Hippocampal formation (tissue), 2 donors: ENCODE results near the gene NCAPD2.

ENCODE experiments used
- DNase-seq, 2 donors: peaks; one replicate each; lab custom pipeline; 2025; lab: John Stamatoyannopoulos, UW

The NCAPD2 gene

DNA sequence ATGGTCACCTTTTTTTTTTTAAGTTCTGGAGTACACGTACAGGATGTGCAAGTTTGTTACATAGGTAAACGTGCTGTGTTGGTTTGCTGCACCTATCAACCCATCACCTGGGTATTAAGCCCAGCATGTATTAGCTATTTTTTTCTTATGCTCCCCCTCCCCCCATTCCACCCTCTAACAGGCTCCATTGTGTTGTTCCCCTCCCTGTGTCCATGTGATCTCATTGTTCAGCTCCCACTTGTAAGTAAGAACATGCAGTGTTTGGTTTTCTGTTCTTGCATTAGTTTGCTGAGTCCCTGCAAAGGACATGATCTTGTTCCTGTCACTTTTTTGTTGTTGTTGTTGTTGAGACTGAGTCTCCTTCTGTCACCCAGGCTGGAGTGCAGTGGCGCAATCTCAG is 3.4 kb downstream of the NCAPD2 start:
- DNase-seq: peak; percentile 3 to 37

DNA sequence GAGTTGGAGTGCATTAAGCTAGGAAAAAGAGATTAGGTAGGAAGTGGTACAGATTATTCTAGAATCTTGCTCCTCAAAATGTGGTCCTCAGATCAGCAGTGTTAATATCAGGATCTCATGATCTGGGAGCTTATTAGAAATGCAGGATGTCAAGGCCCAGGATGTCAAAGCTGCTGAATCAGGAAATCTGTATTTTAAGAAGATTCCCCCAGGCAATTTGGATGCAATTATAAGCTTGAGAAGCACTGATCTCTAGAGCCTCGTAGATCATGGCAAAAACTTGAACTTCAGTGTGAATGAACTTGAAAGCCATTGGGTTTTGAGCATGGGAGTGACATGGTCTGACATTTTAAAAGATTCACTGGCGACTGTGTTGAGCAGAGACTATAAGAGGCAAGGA is 6.6 kb downstream of the NCAPD2 start:
- no peak for DNase-seq

- no peak for DNase-seq
These were observed 13.4 kb downstream of the NCAPD2 start for GRCh38 chr12:6507102-6507998.

GRCh38 chr12:6508087-6508486 is 14.2 kb downstream of the NCAPD2 start:
- DNase-seq: no peak

- no peak for DNase-seq
These were observed 26.3 kb downstream of the NCAPD2 start for GRCh38 chr12:6520186-6520585.

- DNase-seq: no peak
These were observed 28.3 kb downstream of the NCAPD2 start for GRCh38 chr12:6522193-6522592.

GRCh38 chr12:6523708-6524107 is 29.8 kb downstream of the NCAPD2 start:
- no peak for DNase-seq

- DNase-seq: no peak
These were observed 30.7 kb downstream of the NCAPD2 start for GRCh38 chr12:6524648-6525047.

- no peak for DNase-seq
These were observed 32.3 kb downstream of the NCAPD2 start for GRCh38 chr12:6526201-6526600.

GRCh38 chr12:6526766-6527525 is 33.0 kb downstream of the NCAPD2 start:
- DNase-seq: no peak

DNA sequence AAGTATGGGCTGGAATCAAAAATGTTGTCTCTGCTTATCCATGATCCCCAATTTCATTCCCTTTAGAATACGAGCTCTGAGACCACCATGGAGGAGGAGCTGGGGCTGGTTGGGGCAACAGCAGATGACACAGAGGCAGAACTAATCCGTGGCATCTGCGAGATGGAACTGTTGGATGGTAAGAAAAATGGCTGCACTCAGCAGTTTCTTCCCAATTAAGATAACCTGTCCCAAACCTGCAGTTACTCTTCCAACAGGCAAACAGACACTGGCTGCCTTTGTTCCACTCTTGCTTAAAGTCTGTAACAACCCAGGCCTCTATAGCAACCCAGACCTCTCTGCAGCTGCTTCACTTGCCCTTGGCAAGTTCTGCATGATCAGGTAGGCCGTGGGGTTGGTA is 33.8 kb downstream of the NCAPD2 start:
- DNase-seq: no peak

DNA sequence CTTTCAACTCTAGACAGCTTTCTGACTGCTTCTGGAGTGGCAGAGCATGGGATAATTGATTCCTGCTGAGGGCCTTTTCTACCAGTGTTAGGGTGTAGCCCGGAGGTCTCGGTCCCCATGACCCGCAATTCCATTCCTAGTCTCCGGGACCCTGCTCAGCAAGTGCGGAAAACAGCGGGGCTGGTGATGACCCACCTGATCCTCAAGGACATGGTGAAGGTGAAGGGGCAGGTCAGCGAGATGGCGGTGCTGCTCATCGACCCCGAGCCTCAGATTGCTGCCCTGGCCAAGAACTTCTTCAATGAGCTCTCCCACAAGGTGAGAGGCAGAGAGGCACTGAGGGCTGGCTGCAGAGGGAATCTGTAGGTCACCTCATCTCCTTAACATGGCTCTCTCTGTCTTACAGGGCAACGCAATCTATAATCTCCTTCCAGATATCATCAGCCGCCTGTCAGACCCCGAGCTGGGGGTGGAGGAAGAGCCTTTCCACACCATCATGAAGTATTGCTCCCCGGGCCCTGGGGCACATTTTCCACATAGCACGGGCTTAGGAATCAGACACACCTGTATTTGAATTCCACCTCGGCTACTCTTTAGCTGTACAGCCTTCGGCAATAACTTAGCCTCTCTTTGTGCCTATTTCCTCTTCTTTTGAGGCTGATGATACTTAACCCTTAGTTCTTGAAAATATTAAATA is 34.8 kb downstream of the NCAPD2 start:
- DNase-seq: no peak

DNA sequence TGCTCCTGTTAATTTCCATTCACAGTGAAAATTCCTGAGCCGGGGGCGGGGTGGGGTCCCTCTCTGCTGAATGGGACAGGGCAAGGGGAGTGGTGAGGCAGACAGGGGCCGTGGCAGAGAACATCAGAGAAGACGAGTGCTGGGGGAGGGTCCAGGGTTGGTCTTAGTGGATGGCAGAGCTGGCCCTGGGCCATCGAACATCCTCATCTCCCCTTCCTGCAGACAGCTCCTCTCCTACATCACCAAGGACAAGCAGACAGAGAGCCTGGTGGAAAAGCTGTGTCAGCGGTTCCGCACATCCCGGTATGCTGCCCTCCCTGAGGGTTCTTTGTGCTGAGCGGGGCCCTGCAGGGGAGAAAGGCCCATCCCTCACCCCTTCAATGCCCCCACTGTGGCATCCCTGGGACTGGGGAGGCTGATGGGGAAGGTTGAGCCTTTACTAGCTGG is 35.4 kb downstream of the NCAPD2 start:
- DNase-seq: no peak

DNA sequence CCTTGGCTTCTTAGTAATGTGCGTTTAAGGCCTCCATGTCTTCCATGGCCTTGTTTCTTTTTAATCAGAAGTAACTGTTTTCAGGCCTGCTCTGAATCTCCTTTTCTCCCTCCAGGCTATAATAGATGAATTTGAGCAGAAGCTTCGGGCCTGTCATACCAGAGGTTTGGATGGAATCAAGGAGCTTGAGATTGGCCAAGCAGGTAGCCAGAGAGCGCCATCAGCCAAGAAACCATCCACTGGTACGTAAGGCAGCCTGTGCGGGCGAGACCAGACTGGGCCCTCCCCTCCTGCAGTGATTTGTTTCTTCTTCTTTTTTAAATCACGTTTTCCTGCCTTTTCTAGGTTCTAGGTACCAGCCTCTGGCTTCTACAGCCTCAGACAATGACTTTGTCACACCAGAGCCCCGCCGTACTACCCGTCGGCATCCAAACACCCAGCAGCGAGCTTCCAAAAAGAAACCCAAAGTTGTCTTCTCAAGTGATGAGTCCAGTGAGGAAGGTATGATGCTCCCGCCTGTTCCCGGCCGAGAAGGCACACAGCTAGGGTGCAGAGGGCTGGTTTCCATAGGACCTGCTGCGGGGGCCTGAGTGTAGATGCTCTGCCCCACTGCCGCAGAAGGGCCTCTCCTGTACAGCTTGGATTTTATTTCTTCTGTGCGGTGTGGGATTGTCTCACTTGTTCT is 36.8 kb downstream of the NCAPD2 start:
- no peak for DNase-seq

DNA sequence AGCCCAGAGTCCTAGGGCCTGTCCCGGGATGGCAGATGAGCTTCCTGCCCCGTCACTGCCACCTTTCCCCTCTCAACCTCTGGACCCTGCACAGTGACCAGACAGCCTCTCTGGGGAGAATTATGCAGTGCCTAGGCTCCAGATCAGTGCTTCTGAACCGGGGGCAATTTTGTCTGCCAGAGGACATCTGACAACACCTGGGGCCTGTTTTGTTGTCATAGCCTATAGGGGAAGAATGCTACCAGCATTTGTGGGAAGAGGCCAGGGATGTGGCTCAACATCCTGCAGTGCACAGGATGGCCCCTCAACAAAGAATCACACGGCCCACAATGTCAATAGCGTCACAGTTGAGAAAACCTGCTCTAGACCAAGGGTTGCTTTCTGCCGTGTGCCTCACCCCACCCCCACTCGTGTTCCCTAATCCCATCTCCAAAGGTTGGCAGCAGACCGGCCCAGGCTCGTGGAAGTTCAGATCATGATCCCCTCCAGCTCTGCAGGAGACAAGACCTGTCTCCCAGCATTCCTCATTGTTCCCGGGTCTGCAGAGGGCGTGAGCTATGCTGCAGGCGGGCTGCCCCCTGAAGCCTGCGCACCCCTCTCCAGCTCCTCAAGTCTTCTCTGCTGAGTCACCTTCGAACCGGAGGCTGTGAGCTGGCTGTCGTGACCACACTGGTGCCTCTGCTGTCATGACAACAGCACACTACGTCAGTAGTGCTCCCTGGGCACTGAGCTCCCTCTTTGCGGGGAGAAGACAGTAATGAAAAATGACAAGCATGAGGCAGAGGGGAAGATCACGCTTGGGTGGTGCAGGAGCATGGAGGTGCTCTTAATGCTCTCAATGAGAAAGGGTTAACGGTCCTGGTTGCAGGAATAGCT is 38.4 kb downstream of the NCAPD2 start:
- DNase-seq: peak; percentile 33 to 66

- peak; percentile 84 to 86 for DNase-seq
These were observed 39.2 kb downstream of the NCAPD2 start for GRCh38 chr12:6532927-6533652.

DNA sequence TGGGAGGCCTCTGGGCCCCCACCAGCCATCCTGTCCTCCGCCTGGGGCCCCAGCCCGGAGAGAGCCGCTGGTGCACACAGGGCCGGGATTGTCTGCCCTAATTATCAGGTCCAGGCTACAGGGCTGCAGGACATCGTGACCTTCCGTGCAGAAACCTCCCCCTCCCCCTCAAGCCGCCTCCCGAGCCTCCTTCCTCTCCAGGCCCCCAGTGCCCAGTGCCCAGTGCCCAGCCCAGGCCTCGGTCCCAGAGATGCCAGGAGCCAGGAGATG is 39.7 kb downstream of the NCAPD2 start:
- no peak for DNase-seq

DNA sequence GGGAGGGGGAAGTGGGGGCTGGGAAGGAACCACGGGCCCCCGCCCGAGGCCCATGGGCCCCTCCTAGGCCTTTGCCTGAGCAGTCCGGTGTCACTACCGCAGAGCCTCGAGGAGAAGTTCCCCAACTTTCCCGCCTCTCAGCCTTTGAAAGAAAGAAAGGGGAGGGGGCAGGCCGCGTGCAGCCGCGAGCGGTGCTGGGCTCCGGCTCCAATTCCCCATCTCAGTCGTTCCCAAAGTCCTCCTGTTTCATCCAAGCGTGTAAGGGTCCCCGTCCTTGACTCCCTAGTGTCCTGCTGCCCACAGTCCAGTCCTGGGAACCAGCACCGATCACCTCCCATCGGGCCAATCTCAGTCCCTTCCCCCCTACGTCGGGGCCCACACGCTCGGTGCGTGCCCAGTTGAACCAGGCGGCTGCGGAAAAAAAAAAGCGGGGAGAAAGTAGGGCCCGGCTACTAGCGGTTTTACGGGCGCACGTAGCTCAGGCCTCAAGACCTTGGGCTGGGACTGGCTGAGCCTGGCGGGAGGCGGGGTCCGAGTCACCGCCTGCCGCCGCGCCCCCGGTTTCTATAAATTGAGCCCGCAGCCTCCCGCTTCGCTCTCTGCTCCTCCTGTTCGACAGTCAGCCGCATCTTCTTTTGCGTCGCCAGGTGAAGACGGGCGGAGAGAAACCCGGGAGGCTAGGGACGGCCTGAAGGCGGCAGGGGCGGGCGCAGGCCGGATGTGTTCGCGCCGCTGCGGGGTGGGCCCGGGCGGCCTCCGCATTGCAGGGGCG is 40.2 kb downstream of the NCAPD2 start, which contains the start of gene GAPDH:
TSS of gene GAPDH (plus strand) at position 595 of the 772 bp plus-strand sequence. CDS start 316 bp downstream, outside the sequence.
- peak; percentile 93 to 99 for DNase-seq

GRCh38 chr12:6534695-6534944 is 40.7 kb downstream of the NCAPD2 start:
- no peak for DNase-seq
